ENCODE measurements around the gene ADISSP. TPM values are rescaled to one million over a fixed set of nuclear protein-coding genes. Genes with fewer than 3 reads are reported as not detected.

ADISSP gene
- total and polyA plus RNA-seq, 12 donors, result 7.7 to 21.0 (median 11.3) TPM

GRCh38 chr20:3747471-3747870, 20.1 kb downstream of the ADISSP start:
- Histone ChIP-seq H3K4me3 (no peak overlapping the region), H3K9me3 (no peaks in the 10 kb centered on the region), H3K4me1 (peaks cover 0 to 31% (median 19%) of the 10 kb centered on the region in 9 donors), H3K27me3 (peaks cover 0 to 23% (median 9%) of the 10 kb centered on the region in 7 donors), H3K36me3 (peaks cover 0 to 94% (median 11%) of the 10 kb centered on the region in 9 donors), H3K27ac (no peak overlapping the region)
- TF ChIP-seq, protein P1, sequence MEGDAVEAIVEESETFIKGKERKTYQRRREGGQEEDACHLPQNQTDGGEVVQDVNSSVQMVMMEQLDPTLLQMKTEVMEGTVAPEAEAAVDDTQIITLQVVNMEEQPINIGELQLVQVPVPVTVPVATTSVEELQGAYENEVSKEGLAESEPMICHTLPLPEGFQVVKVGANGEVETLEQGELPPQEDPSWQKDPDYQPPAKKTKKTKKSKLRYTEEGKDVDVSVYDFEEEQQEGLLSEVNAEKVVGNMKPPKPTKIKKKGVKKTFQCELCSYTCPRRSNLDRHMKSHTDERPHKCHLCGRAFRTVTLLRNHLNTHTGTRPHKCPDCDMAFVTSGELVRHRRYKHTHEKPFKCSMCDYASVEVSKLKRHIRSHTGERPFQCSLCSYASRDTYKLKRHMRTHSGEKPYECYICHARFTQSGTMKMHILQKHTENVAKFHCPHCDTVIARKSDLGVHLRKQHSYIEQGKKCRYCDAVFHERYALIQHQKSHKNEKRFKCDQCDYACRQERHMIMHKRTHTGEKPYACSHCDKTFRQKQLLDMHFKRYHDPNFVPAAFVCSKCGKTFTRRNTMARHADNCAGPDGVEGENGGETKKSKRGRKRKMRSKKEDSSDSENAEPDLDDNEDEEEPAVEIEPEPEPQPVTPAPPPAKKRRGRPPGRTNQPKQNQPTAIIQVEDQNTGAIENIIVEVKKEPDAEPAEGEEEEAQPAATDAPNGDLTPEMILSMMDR (IDR thresholded peaks at IDR 0.05), result no peak
- ATAC-seq, result no peak
- intact Hi-C loops (cut with DNase I), result no loop called here
- DNase-seq, result no peak
- WGBS, 2 donors, result 84 to 87% methylated on average over 2 of the region's 2 CpGs

DNA sequence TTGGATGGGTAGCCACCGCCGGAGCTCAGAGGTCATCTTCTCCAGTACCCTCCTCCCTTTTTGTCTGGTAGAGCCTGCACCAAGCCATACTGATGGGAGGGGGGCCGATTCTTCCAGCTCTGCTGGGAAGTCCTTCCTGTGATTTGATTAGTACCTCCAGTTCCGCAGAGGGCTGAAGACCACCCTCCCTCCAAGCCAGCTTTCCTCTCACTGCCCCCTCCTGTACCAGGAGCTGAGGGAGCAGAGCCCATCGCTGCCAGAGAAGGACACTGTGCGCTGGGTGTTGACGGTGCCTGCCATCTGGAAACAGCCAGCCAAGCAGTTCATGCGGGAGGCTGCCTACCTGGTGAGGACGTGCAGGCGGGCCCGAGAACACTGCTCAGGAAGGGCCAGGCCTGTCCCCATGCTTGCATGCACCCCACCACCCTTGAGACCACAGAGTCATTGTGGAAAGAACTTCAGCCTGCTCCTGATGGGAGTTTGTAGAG, 21.8 kb downstream of the ADISSP start:
- Histone ChIP-seq H3K4me1 (peaks cover 0 to 37% (median 10%) of the 10 kb centered on the region in 9 donors), H3K27me3 (peaks cover 0 to 14% (median 3%) of the 10 kb centered on the region in 7 donors), H3K36me3 (peaks cover 0 to 94% (median 11%) of the 10 kb centered on the region in 9 donors), H3K9me3 (no peaks in the 10 kb centered on the region), H3K27ac (no peak overlapping the region), H3K4me3 (no peak overlapping the region)
- intact Hi-C loops (cut with DNase I), result no loop called here
- ATAC-seq (no peak), DNase-seq (no peak)
- WGBS, 2 donors, result 71 to 73% methylated on average over 11 of the region's 11 CpGs
- TF ChIP-seq, protein P1 (IDR thresholded peaks at IDR 0.05), result no peak

GRCh38 chr20:3744806-3745685, 22.5 kb downstream of the ADISSP start:
- ATAC-seq (peak; percentile 43 to 66 (median 51)), DNase-seq (peak; percentile 54 to 65)
- Histone ChIP-seq H3K4me1 (peaks cover 3 to 42% (median 16%) of the 10 kb centered on the region in 9 donors), H3K4me3 (peak overlapping the region in 1 of 10 donors; percentile 26), H3K27me3 (peaks cover 0 to 8% (median 3%) of the 10 kb centered on the region in 7 donors), H3K9me3 (no peaks in the 10 kb centered on the region), H3K36me3 (peaks cover 0 to 88% (median 11%) of the 10 kb centered on the region in 9 donors), H3K27ac (peak overlapping the region in 4 of 10 donors; percentile 12 to 68 (median 49))
- WGBS, 2 donors, result 35 to 39% methylated on average over 45 of the region's 45 CpGs
- TF ChIP-seq, protein P1 (IDR thresholded peaks at IDR 0.05), result no peak
- intact Hi-C loops (cut with DNase I), result no loop called here

- DNase-seq (no peak), ATAC-seq (no peak)
- H3K27me3 ChIP-seq, result peaks cover 0 to 4% (median 0%) of the 10 kb centered on the region in 7 donors
- H3K4me1 ChIP-seq, result peaks cover 7 to 47% (median 21%) of the 10 kb centered on the region in 9 donors
- intact Hi-C loops (cut with DNase I), result no loop called here
- TF ChIP-seq, protein P1 (IDR thresholded peaks at IDR 0.05), result no peak
- peaks cover 0 to 78% (median 11%) of the 10 kb centered on the region in 9 donors for H3K36me3 ChIP-seq
- no peak overlapping the region for H3K4me3 ChIP-seq
- H3K9me3 ChIP-seq, result no peaks in the 10 kb centered on the region
- WGBS, 2 donors, result 91 to 100% methylated on average over 1 of the region's 1 CpG
- H3K27ac ChIP-seq, result peak overlapping the region in 3 of 10 donors; percentile 12 to 68 (median 16)
Observed at GRCh38 chr20:3744037-3744436, 23.5 kb downstream of the ADISSP start.

Measured in heart right ventricle (tissue), 16 donors.